Stimulated activated naive B cell treated with anti-CD40 and anti-IgM and Interleukin-4, amounts not matched to agents 10 μg/mL and 1 μg/mL and 100 μg/mL, for 72 hours (primary cell): ENCODE results near the gene CYREN.

ENCODE experiments used
- ATAC-seq, 2 donors: fragments of 150-1000 bp; cut with Tn5 transposase; replicated peaks; 2 replicates each; pipeline ENCODE4 v1.10.0; 2021; ENCODE audit warnings: moderate library complexity in 1 of 2
- DNase-seq: peaks from one replicate; pipeline ENCODE4 v3.0.0; 2021
- H3K27ac Mint-ChIP-seq: one replicate; pipeline ENCODE4 v1.8.0; 2022; ENCODE audit warnings: mild to moderate bottlenecking, mixed read lengths
- H3K27me3 Mint-ChIP-seq, 2 donors: one replicate each; pipeline ENCODE4 v1.8.0; 2022; ENCODE audit warnings: mixed read lengths in 2 of 2
- H3K36me3 Mint-ChIP-seq, 2 donors: one replicate each; pipeline ENCODE4 v1.8.0; 2022; ENCODE audit warnings: mixed read lengths in 2 of 2, mild to moderate bottlenecking in 1 of 2
- H3K4me1 Mint-ChIP-seq, 2 donors: one replicate each; pipeline ENCODE4 v1.8.0; 2022; ENCODE audit warnings: mixed read lengths in 2 of 2, mild to moderate bottlenecking in 1 of 2
- H3K4me3 Mint-ChIP-seq, 2 donors: one replicate each; pipeline ENCODE4 v1.8.0; 2022; ENCODE audit warnings: mild to moderate bottlenecking in 2 of 2, mixed read lengths in 2 of 2, moderate library complexity in 1 of 2
- H3K9me3 Mint-ChIP-seq, 2 donors: one replicate each; pipeline ENCODE4 v1.8.0; 2022; ENCODE audit warnings: mixed read lengths in 2 of 2, mild to moderate bottlenecking in 1 of 2

The CYREN gene

DNA sequence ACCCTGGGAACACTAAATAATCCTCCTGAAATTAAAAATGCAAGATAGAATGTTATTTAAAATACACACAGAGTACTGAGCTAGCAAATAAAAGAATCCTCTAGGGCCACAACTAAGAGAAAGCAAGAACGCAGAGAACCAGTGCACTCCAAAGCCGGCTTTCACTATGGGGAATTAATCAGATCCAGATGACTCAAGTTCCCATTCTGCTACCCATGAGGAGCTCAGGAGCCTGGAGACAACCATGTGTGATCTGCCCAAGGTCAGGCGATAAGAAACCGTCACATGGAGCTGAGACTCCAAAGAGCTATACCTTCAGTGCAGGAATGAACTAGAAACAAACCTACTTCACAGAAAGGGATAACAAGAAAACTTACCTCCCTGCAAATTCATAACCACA lies 19.5 kb upstream of the CYREN start:
- Mint-ChIP-seq H3K4me3 (peak overlapping the region in 1 of 2 donors; percentile 25), H3K4me1 (peaks cover 70 to 92% of the 10 kb centered on the region in 2 donors)
- DNase-seq = no peak

GRCh38 chr7:135189221-135189662 lies 18.7 kb upstream of the CYREN start:
- no peak for DNase-seq
- peaks cover 0 to 2% of the 10 kb centered on the region in 2 donors for H3K9me3 Mint-ChIP-seq
- peaks cover 67 to 92% of the 10 kb centered on the region in 2 donors for H3K4me1 Mint-ChIP-seq
- H3K36me3 Mint-ChIP-seq = peaks cover 90 to 99% of the 10 kb centered on the region in 2 donors
- peak overlapping the region; percentile 99 for H3K27ac Mint-ChIP-seq
- no peaks in the 10 kb centered on the region for H3K27me3 Mint-ChIP-seq
- peak overlapping the region in 1 of 2 donors; percentile 85 for H3K4me3 Mint-ChIP-seq
- no peak for ATAC-seq

More for the DNA sequence above, 19.5 kb upstream of the CYREN start:
- peaks cover 0 to 2% of the 10 kb centered on the region in 2 donors for H3K9me3 Mint-ChIP-seq
- H3K27ac Mint-ChIP-seq = peak overlapping the region; percentile 1
- ATAC-seq = no peak
- peaks cover 91 to 99% of the 10 kb centered on the region in 2 donors for H3K36me3 Mint-ChIP-seq
- no peaks in the 10 kb centered on the region for H3K27me3 Mint-ChIP-seq

DNA sequence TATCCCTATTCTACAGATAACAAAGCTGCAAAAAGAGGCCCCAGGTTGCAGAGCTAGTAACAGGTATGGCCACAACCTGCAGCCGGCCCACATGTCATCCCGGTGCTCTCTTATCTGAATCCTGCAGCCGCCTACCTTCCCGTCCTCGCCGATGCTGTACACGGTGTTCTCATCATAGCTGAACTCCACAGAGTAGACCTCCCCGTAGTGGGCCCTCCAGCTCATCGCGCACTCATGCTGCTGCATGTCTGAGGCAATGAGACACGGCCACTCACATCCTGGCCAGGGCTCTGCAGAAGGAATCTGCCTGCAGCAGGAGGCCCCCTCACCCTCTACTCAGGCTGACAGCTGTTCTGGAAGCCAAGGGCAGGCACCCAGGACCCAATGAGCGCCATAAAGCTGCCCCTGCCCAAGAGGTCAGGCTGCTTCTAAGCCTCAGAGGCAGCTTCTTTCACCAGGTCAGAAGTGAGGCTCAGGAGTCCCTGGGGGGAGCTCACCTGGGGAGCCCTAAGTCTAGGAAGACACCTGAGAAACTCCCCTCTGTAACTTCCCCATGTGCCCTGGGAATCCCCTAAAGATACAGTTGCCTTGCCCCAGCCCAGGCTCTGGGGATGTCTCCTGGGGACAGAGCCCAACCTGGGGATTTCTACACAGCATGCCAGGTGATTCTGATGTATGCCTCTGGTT lies 17.9 kb upstream of the CYREN start:
- Mint-ChIP-seq H3K27ac (peak overlapping the region; percentile 99), H3K9me3 (peaks cover 4 to 7% of the 10 kb centered on the region in 2 donors), H3K36me3 (peaks cover 90 to 99% of the 10 kb centered on the region in 2 donors), H3K4me3 (peak overlapping the region; percentile 70 to 85), H3K4me1 (peaks cover 64 to 87% of the 10 kb centered on the region in 2 donors), H3K27me3 (no peaks in the 10 kb centered on the region)
- ATAC-seq (peak; percentile 67 to 73), DNase-seq (peak; percentile 74)

GRCh38 chr7:135186841-135187253 lies 16.3 kb upstream of the CYREN start:
- Mint-ChIP-seq H3K36me3 (peaks cover 90 to 99% of the 10 kb centered on the region in 2 donors), H3K27me3 (no peaks in the 10 kb centered on the region), H3K4me1 (peaks cover 59 to 74% of the 10 kb centered on the region in 2 donors), H3K4me3 (peak overlapping the region; percentile 76 to 85), H3K9me3 (peaks cover 10 to 12% of the 10 kb centered on the region in 2 donors), H3K27ac (peak overlapping the region; percentile 99)
- DNase-seq = peak; percentile 95
- ATAC-seq = peak; percentile 82 to 86

GRCh38 chr7:135186261-135186540 lies 15.7 kb upstream of the CYREN start:
- peaks cover 90 to 99% of the 10 kb centered on the region in 2 donors for H3K36me3 Mint-ChIP-seq
- ATAC-seq = no peak
- H3K27ac Mint-ChIP-seq = peak overlapping the region; percentile 99

DNA sequence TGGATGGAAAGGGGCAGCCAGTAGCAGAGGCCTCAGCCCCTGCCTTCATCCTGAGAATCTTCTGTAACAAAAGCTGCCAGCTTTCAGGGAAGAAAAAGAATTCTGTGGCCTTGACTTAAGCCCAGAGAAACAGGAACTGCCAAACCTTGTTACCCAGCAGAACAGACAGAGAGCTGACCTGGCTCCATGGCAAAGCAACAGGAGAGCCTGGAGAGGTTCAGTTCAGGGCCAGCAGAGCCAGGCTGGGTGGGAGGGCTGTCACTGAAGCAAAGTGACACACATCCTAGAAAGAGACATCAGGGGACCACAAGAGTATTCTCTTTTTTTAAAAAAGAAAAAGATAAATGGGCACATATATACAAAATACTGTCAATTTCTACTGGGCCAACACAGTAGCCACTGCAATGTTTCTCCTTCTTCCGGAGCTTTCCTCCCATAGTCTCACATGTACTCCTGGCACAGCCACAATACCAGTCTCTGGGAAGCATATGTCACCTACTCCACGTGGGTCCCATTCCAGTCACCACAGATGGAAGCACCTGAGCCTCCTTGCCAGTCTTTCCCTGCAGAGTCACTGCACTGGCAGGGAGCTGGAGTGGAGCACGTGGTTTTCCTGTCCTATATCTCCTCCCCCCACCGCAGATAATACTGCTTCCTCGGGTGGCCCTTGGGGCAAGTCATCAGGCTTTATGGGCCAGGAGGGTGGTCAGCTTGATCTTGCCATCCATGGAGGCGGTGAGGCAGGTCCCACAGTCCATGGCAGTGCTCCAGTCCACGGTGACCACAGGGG lies 15.2 kb upstream of the CYREN start:
- ATAC-seq = no peak
- peak overlapping the region; percentile 99 for H3K27ac Mint-ChIP-seq

More at GRCh38 chr7:135186261-135186540, 15.7 kb upstream of the CYREN start:
- Mint-ChIP-seq H3K4me3 (peak overlapping the region in 1 of 2 donors; percentile 85), H3K27me3 (no peaks in the 10 kb centered on the region), H3K4me1 (peaks cover 61 to 70% of the 10 kb centered on the region in 2 donors), H3K9me3 (peaks cover 10 to 17% of the 10 kb centered on the region in 2 donors)
- DNase-seq = no peak

DNA sequence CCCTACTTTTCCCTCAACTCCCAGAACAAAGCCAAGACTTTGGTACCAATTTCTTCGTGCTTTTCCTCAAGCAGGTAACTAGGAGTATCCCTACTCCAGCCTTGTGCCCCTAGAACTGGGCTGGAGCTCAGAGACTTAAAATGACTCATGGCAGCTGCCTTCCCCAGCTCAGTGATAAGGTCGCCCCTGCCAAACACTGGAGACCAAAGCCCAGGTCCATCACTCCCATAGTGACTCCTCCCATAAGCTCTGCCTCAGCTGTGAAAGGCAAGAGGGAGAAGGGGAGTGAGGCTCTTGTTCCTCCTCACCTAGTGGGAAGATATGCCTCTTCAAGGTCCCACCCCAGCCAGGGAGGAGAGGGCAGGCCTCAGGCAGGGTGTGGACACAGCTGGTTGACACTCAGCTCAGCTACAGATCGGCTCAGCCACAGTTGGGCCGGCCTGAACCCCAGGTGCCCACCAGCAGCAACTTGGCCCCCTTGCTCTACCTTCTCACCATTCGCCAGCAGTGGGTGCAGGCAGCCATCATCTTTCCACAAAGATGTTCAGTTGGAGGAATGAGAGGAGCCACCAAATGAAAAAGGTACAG lies 13.8 kb upstream of the CYREN start:
- Mint-ChIP-seq H3K4me1 (peaks cover 49 to 52% of the 10 kb centered on the region in 2 donors), H3K27me3 (no peaks in the 10 kb centered on the region), H3K9me3 (peaks cover 13 to 21% of the 10 kb centered on the region in 2 donors), H3K4me3 (peak overlapping the region in 1 of 2 donors; percentile 10), H3K36me3 (peaks cover 91 to 99% of the 10 kb centered on the region in 2 donors), H3K27ac (peak overlapping the region; percentile 79)
- DNase-seq = no peak
- ATAC-seq = no peak

More for the DNA sequence above, 15.2 kb upstream of the CYREN start:
- peaks cover 10 to 19% of the 10 kb centered on the region in 2 donors for H3K9me3 Mint-ChIP-seq
- H3K36me3 Mint-ChIP-seq = peaks cover 93 to 100% of the 10 kb centered on the region in 2 donors
- H3K27me3 Mint-ChIP-seq = no peaks in the 10 kb centered on the region
- peak overlapping the region in 1 of 2 donors; percentile 43 for H3K4me3 Mint-ChIP-seq
- no peak for DNase-seq
- H3K4me1 Mint-ChIP-seq = peaks cover 58 to 65% of the 10 kb centered on the region in 2 donors

- Mint-ChIP-seq H3K4me3 (no peak overlapping the region), H3K27ac (peak overlapping the region; percentile 78), H3K36me3 (peaks cover 88 to 99% of the 10 kb centered on the region in 2 donors), H3K27me3 (no peaks in the 10 kb centered on the region), H3K9me3 (peaks cover 13 to 21% of the 10 kb centered on the region in 2 donors), H3K4me1 (peaks cover 41 to 43% of the 10 kb centered on the region in 2 donors)
- no peak for DNase-seq
- no peak for ATAC-seq
Measured at GRCh38 chr7:135183478-135183877, 13.0 kb upstream of the CYREN start.

- DNase-seq = no peak
- ATAC-seq = no peak
- Mint-ChIP-seq H3K4me3 (no peak overlapping the region), H3K9me3 (peaks cover 13 to 21% of the 10 kb centered on the region in 2 donors), H3K36me3 (peaks cover 85 to 95% of the 10 kb centered on the region in 2 donors), H3K27ac (peak overlapping the region; percentile 91), H3K27me3 (no peaks in the 10 kb centered on the region), H3K4me1 (peaks cover 31 to 32% of the 10 kb centered on the region in 2 donors)
Measured at GRCh38 chr7:135181929-135182678, 11.6 kb upstream of the CYREN start.

DNA sequence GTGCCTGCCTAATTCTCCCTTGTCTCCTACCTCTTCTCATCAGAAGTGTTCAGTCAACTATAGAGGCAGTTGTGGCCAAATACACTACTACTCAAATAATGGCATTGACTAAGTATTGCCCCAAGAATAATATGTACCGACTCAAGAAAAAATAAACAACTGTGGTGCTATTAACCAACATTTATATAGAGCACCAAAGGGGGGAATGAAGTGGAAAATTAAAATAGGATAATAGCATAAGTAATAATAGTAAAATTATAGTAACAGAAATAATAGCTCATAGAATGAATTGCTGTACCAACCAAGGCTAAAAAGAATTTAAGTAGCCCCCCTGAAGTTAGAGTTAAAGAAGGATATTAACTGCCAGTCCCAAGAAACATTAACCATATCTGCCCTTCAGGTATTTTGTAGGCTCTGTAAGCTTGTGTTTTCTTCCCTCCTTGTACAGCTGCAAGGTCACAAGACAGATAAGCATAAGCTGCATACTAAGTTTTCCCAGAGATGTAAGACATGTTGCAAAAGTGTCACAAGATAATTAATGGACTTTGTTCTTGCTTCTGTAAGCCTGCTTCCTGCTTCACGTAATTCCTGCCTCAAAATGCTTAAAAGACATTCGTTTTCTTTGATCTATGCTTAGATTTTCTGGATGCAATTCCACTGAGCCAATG lies 10.9 kb upstream of the CYREN start:
- DNase-seq (no peak), ATAC-seq (no peak)
- Mint-ChIP-seq H3K27me3 (no peaks in the 10 kb centered on the region), H3K4me1 (peaks cover 27 to 28% of the 10 kb centered on the region in 2 donors), H3K4me3 (no peak overlapping the region), H3K36me3 (peaks cover 85 to 95% of the 10 kb centered on the region in 2 donors), H3K27ac (peak overlapping the region; percentile 91), H3K9me3 (peaks cover 13 to 19% of the 10 kb centered on the region in 2 donors)

GRCh38 chr7:135180122-135180521 lies 9.6 kb upstream of the CYREN start:
- Mint-ChIP-seq H3K4me3 (no peak overlapping the region), H3K27me3 (no peaks in the 10 kb centered on the region), H3K9me3 (peaks cover 13 to 19% of the 10 kb centered on the region in 2 donors), H3K4me1 (peaks cover 17 to 26% of the 10 kb centered on the region in 2 donors), H3K36me3 (peaks cover 83 to 93% of the 10 kb centered on the region in 2 donors), H3K27ac (peak overlapping the region; percentile 82)
- ATAC-seq = peak; percentile 85
- DNase-seq = peak; percentile 44

GRCh38 chr7:135179321-135179925 lies 8.9 kb upstream of the CYREN start:
- no peak overlapping the region for H3K4me3 Mint-ChIP-seq
- no peak overlapping the region for H3K27ac Mint-ChIP-seq
- H3K9me3 Mint-ChIP-seq = peaks cover 13 to 19% of the 10 kb centered on the region in 2 donors
- no peaks in the 10 kb centered on the region for H3K27me3 Mint-ChIP-seq
- peaks cover 10 to 28% of the 10 kb centered on the region in 2 donors for H3K4me1 Mint-ChIP-seq
- H3K36me3 Mint-ChIP-seq = peaks cover 83 to 92% of the 10 kb centered on the region in 2 donors
- no peak for ATAC-seq
- DNase-seq = no peak

DNA sequence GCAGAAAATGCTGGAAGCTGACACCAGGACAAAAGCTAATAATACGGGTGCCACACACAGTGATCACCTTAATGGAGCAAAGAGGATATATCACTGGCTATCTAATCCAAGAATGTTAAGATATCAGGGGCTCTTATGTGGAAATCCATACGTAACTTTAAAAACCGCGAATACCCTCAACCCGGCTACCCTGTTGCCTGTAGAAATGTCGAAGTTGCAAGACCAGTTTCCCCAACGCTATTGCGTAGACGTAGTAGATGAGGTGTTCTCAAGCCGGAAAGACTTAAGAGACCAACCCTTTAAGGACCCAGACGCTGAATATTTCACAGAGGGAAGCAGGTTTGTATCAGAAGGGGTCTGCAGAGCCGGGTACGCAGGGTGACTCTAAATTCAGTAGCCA lies 7.9 kb upstream of the CYREN start:
- Mint-ChIP-seq H3K27ac (no peak overlapping the region), H3K36me3 (peaks cover 77 to 88% of the 10 kb centered on the region in 2 donors), H3K4me1 (peaks cover 12 to 23% of the 10 kb centered on the region in 2 donors), H3K4me3 (no peak overlapping the region), H3K9me3 (peaks cover 9 to 14% of the 10 kb centered on the region in 2 donors), H3K27me3 (no peaks in the 10 kb centered on the region)
- DNase-seq = no peak
- ATAC-seq = no peak
